Cardiac septum (tissue), 1 donor: ENCODE results near the gene C7orf33. TPM values are rescaled to one million over a fixed set of nuclear protein-coding genes. Genes with fewer than 3 reads are reported as not detected.
"Not testable (repeated sequence)": the region's sequence is repeated elsewhere in the genome, so short reads cannot be mapped to it uniquely, and the experiment has no call there.

ENCODE experiments used
- DNase-seq: peaks from one replicate; pipeline ENCODE4 v3.0.0-alpha.2; 2020; ENCODE audit warnings: low spot score
- intact Hi-C: fragments of 100-400 bp; cut with DNase I; formaldehyde crosslinking; loops from one replicate; pipeline ENCODE4 v1.14.0; 2022
- total RNA-seq: library from RNA; stranded (reverse); fragmentation: NEBNext Ultra II Directional; extraction: Animal tissue kit (Norgen Biotek cat#: 25700); gene quantifications from one replicate; pipeline ENCODE4 v1.2.1, GENCODE V29; 2021
- donor health status: DM: no; HTN: no; CAD: no.

The C7orf33 gene
- total RNA-seq, 1 donor from 2014 or later: not detected

- intact Hi-C loops: no loop called here
- DNase-seq: no peak
Observed at GRCh38 chr7:148575640-148576411, 14.7 kb upstream of the C7orf33 start.

GRCh38 chr7:148579366-148579765, 11.2 kb upstream of the C7orf33 start:
- intact Hi-C loops: loop anchor here (2.0 kb wide), 1 partner anchor 383 kb away; no protein-coding TSS in a partner anchor
- no peak for DNase-seq

DNA sequence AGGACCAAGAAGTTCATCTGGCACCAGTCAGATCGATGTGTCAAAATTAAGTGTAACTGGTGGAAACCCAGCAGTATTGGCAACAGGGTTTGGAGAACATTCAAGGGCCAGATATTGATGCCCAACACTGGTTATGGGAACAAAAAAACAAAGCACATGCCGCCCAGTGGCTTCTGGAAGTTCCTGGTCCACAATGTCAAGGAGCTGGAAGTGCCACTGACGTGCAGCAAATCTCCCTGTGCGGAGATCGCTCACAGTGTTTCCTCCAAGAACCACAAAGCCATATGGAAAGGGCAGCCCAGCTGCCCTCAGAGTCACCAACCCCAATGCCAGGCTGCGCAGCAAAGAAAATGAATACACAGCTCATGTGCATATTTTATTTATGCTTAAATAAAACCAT, 10.1 kb upstream of the C7orf33 start:
- no peak for DNase-seq
- intact Hi-C loops: no loop called here

DNA sequence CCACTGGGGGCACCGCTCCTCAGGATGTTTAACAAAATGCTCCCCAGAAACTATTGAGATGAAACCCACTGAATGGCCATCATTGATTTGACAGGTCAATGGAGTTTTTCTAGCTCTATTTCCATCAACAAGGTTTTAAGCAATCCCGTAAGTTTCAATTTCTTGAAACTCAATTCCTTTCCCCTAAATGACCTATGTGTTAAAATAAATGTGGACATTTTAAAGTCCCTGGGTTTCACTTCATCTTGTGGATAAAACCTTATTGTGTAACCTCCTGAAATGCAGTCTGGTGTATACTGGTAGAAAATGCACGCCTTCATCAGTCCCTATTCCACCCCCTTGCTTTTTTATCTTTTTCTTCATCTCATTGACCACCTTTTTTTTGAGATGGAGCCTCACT, 8.9 kb upstream of the C7orf33 start:
- intact Hi-C loops: no loop called here
- no peak for DNase-seq

DNA sequence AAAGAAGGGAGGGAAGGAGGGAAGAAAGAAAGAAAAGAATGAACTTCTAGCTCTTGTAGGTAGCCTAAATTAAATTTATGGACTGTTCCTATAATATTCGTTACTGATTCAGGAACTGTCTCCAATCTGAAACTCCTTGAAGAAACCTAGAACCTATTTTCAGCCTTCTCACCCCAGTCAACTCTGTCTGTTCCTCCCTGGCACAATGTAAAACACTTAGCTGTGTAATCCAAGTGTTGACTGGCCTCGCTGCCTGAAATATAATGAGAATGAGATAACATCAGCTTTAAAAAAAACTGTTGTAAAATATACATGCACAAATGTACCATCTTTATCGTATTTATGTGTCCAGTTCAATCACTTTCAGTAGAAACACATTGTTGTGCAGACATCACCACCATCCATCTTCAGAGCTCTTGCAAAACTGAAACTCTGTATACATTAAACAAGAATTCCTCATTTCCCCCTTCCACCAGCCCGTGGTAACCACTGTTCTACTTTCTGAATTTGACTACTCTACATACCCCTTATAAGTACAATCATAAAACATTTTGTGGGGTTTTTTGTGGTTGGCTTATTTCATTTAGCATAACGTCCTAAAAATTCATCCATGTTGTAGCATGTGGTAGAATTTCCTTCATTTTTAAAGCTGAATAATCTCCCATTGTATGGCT, 6.3 kb upstream of the C7orf33 start:
- DNase-seq: no peak
- intact Hi-C loops: no loop called here

DNA sequence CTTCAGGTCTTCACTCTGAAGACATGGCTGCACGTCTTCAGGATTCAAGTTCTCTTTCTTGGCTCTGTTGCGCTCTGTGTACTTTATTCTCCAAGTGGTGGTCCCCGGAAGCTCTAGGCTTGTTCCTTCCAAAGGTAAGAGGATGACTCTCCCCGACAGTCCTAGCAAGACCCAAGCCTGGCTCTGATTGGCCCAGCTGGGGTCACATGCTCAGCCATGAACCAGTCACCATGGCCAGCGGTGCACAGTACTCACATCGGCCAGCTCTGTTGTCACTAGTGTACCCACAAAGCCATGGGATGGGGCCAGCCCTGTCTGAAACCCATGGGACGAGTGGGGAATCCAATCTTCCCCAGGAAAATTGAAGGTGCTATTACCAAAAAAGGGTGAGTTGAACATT, 5.2 kb upstream of the C7orf33 start:
- DNase-seq: no peak
- intact Hi-C loops: no loop called here

DNA sequence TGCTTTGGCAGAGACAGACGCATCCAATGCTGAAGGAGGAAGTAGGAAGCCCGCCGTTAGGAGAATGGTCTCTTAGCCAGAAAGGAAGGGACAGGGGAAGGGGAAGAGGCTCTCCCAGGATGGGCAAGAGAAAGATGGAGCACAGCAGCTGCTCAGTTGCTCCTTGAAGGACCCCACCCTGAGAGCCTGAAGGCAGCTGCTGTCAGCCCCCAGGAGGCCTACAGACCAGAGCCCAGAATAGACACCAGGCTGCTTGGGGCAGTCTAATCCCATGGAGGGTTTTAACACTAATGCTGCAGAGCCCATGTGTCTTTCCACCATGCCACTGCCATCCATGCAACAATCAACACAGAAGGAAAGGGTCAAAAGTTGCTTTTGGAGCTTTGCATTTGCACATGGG, 3.5 kb upstream of the C7orf33 start:
- intact Hi-C loops: no loop called here

DNA sequence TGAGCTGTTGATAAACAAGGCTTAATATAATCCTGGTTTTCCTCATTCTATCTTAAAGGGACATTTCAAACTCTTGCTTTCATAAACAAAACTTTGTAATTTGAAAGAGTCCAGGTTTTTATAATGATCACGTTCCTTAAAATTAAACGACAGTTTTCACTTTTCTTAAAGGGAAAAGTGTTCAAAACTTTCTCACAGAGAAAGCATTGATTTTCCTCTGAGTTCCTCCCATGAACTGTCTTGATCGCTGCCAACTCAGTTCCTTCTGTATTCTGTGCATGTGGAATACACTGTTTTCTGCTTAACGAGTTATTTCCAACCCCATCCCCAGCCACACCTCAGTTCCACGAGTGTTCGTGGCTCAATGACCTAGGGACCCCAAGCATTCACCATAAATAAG, 2.4 kb upstream of the C7orf33 start:
- DNase-seq: no peak
- intact Hi-C loops: no loop called here

More for the DNA sequence above, 3.5 kb upstream of the C7orf33 start:
- no peak for DNase-seq

DNA sequence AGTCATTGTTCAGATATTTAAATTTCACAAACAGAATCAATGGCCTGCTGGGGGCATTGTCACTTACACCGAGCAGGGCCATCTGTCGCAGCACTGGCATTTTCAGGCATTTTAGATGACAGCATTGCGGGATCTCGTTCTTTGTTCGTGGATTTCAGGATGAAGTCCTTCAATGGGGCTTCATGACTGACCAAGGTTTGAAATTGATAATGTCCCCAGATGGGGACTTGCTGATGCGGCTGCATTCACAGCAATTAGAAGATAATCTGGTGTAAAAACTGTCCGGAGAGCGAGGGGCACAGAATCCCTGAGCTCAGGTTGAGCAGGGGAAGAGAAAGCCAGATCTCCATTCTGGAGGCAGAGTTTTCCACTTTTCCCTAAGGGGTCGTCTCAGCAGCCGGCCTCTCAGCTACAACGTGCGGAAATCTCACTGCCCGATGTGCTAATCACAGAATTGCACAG, 1.9 kb upstream of the C7orf33 start:
- DNase-seq: no peak
- intact Hi-C loops: no loop called here

DNA sequence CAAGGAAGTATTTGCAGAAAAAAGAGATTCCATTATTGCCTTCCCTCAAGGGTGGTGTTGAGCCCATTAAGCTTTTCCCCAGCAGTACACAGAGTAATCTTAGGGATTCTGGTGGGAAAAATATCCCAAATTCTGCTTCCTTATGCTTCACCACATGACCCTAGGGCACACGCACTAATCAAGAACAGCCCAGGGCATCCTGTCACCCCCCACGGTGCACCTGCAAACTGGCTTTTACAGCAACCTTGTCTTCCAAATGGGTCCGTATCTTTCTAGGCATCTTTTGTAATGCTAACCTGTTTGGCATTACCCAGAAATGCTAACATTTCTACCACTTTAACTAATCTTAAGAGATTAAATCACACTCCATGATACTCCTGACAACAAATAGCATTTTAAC, 926 bp upstream of the C7orf33 start:
- no peak for DNase-seq
- intact Hi-C loops: no loop called here

DNA sequence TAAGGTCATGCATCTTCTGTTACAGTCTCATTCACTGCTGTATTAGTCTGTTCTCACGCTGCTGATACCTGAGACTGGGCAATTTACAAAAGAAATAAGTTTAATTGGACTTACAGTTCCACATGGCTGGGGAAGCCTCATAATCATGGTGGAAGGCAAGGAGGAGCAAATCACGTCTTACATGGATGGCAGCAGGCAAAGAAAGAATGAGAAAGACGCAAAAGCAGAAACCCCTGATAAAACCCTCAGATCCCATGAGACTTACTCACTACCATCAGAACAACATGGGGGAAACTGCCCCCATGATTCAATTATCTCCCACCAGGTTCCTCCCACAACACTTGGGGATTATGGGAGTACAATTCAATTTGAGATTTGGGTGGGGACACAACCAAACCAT, 5.8 kb downstream of the C7orf33 start:
- DNase-seq, intact Hi-C loops: not testable (repeated sequence)

GRCh38 chr7:148598351-148598750, 7.8 kb downstream of the C7orf33 start:
- DNase-seq: no peak
- intact Hi-C loops: no loop called here

DNA sequence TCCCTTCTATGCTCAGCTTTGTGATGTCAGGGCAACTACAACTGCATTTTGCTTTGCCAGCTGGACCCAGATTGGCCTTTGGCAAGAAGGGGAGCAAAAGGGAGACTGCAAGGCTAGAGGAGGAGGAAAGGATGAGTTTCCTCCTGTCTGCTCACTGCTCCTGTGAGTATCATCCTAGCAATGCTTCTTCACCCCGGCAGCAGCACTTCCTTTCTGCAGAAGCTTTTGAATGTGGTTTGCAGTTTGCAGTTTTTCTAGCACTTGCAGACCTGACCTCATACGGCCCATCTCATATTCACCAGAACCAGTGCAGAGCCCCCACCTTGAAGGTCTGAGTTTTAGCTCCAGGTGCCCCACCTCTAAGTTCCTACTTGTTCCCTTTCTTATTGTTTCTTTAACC, 14.8 kb downstream of the C7orf33 start:
- intact Hi-C loops: no loop called here
- no peak for DNase-seq

DNA sequence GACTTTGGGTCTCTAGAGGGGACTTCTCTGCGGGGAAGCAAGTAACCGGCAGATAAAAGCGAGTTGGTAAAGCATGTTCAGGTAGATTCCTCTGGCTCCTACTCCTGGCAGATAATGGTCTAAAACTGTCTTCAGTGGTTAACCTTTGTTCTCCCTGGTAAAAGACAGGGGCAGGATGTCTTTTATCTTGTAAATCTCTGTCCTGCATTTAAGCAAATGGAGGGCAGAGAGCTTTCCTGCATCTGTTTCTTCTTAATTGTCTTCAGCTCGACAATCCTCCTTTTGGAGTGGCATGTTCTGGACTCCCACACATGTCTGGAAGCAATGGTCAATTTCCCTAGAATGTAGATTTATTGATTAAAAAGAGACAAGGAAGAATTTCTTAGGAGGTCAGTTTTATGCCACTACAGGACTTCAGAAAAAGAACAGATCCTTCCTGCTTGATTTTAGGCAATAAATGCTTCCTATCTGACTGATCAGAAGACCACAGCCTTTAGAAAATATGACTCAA, 16.6 kb downstream of the C7orf33 start:
- DNase-seq: no peak
- intact Hi-C loops: no loop called here

- DNase-seq: no peak
- intact Hi-C loops: no loop called here
Observed at GRCh38 chr7:148609045-148609725, 18.6 kb downstream of the C7orf33 start.

DNA sequence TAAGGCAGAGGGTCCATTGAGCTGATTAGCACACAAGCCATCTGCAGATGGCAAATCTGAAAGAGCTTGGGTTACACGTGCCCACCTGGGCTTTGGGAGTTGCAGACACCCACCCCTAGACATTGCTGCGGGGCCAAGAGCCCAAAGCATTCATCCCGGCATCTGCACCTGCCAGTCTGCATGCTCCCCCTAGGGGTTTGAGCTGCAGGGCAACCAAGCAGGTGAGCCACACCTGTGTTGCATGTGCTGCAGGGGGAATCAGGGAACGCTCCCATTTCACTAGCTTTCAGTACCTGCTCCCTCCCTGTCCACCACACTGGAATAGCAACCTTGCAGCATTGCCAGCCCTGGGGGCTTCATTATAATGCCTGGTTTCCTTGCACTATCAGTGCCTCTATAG, 21.1 kb downstream of the C7orf33 start:
- intact Hi-C loops: no loop called here
- no peak for DNase-seq

DNA sequence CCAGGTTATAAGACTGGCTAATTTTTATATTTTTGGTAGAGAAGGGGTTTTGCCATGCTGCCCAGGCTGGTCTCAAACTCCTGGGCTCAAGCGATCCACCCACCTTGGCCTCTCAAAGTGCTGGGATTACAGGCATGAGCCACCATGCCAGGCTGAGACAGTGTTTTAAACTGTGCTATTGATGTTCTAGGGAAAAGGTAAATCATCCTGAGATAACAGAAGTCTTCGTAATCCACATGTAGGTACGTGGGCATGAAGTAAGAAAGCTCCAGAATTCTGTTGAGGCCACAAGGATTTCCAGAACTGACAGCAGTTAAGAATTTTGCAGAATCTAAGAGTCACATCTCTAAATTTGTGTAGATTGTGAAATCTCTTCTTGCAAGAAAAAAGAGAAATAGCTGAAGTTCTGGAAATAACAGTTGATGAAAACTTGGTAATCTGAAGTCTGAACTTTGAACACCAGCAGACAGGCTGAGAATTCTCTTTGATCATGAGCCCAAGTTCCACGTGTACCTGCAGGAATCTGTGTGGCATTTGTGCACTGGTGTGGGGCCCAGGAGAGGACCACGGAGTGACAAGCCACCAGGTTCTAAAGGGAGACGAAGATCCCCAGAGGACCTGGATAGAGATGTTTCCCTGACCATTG, 24.6 kb downstream of the C7orf33 start:
- DNase-seq: no peak
- intact Hi-C loops: no loop called here

DNA sequence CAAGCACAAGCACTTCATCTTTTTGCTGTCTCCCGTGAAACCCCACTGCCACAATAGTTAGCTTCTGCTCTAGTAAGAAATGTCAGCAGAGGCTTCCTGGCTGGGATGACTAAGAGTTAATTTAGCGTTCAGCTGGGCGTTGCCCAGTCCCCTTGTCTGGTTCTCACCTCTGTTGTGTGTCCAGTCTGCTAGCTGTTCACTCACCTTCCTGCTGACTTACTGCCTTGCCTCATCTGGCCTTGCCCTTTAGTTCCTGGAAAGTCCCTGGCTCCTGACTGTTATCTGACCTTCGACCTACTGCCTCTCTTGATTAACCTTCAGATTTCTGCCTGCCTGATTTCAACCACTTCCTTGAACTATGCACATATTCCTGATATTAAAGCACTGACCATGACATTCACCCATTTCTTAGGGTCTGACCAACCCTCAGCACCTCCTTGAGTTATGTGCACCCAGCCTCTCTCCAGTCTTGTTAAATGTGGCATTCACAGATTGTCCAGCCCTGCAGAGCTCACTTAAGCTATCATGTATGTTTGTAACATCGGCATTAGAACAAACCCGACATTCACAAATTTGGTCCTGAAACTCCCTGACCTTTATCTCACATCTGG, 30.3 kb downstream of the C7orf33 start:
- no peak for DNase-seq
- intact Hi-C loops: no loop called here

GRCh38 chr7:148621563-148621962, 31.0 kb downstream of the C7orf33 start:
- intact Hi-C loops: no loop called here
- DNase-seq: no peak
